ENCODE data around the gene CAMSAP1.

CAMSAP1 gene

DNA sequence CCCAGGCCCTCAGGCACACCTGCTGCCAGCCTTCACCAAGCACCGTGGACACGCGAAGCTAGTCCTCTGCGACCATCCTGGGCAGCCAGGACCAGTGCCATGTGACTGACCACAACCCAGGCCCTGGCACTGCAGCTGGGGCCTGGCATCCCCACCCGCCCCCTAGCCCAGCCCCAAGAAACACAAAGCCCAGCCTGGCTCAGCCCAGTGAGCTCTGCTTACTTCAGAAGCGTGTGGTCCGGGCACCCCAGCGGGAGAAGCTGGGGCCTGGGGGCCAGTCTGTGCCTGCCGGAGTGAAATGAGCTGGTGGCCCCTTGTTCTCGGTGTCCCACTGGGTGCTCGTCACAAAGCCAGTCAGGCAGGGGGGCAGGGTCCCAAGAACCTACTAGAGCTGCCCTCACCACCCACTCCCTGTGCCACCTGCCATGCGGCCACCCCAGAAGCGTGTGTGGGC, 117.5 kb downstream of the CAMSAP1 start:
- DNase-seq (ENCODE audit: low spot score) (no peak), ATAC-seq (ENCODE audit: low read depth) (no peak)
- TF ChIP-seq, protein P1, sequence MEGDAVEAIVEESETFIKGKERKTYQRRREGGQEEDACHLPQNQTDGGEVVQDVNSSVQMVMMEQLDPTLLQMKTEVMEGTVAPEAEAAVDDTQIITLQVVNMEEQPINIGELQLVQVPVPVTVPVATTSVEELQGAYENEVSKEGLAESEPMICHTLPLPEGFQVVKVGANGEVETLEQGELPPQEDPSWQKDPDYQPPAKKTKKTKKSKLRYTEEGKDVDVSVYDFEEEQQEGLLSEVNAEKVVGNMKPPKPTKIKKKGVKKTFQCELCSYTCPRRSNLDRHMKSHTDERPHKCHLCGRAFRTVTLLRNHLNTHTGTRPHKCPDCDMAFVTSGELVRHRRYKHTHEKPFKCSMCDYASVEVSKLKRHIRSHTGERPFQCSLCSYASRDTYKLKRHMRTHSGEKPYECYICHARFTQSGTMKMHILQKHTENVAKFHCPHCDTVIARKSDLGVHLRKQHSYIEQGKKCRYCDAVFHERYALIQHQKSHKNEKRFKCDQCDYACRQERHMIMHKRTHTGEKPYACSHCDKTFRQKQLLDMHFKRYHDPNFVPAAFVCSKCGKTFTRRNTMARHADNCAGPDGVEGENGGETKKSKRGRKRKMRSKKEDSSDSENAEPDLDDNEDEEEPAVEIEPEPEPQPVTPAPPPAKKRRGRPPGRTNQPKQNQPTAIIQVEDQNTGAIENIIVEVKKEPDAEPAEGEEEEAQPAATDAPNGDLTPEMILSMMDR (IDR thresholded peaks at IDR 0.05; ENCODE audit: poor library complexity, severe bottlenecking) = no peak
- Histone ChIP-seq H3K4me3 (ENCODE audit: severe bottlenecking) (no peak overlapping the region), H3K27me3 (ENCODE audit: insufficient read depth, poor library complexity, severe bottlenecking) (peaks cover 17% of the 10 kb centered on the region), H3K36me3 (ENCODE audit: low read depth) (no peaks in the 10 kb centered on the region), H3K9me3 (ENCODE audit: severe bottlenecking) (no peaks in the 10 kb centered on the region), H3K4me1 (ENCODE audit: insufficient read depth, poor library complexity, severe bottlenecking) (no peaks in the 10 kb centered on the region), H3K27ac (ENCODE audit: poor library complexity, severe bottlenecking) (no peak overlapping the region)

DNA sequence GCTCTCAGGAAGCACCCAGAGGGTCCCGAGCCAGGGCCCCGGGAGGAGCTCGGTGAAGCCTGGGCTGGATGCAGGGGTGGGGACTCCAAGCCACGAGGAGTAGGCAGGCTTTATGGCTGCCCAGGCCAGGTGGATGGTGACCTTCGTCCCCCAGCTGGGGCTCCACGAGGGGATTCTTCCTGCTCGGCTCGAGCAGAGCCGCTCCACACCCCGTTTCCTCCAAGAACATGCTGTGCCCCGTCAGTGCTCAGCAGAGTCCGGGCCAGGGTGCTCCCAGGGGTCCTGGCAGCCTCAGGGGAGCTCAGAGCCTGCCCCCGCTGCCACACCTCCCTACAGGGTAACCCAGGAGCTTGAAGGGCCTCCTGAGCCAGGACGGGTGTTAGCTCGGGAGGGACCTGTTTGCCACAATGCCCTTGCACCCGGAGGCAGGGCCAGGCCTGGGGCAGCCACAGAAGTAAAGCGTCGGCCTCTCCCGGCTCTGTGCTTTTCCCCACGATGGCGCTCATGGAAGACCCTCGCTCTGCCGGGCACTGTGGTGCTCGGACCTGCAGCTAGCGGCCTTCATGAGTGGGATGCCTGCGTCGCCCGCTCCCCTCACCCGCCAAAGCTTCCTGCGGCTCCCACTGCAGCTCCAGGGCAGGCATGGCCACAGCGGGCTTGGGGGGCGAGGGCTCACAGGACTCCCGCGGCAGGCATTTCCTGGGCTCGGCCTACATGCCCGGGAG, 118.6 kb downstream of the CAMSAP1 start:
- Histone ChIP-seq H3K27ac (ENCODE audit: poor library complexity, severe bottlenecking) (no peak overlapping the region), H3K4me1 (ENCODE audit: insufficient read depth, poor library complexity, severe bottlenecking) (no peaks in the 10 kb centered on the region), H3K36me3 (ENCODE audit: low read depth) (no peaks in the 10 kb centered on the region), H3K9me3 (ENCODE audit: severe bottlenecking) (no peaks in the 10 kb centered on the region), H3K27me3 (ENCODE audit: insufficient read depth, poor library complexity, severe bottlenecking) (peaks cover 17% of the 10 kb centered on the region), H3K4me3 (ENCODE audit: severe bottlenecking) (no peak overlapping the region)
- ATAC-seq (ENCODE audit: low read depth) (no peak), DNase-seq (ENCODE audit: low spot score) (no peak)
- TF ChIP-seq, protein P1 (IDR thresholded peaks at IDR 0.05; ENCODE audit: poor library complexity, severe bottlenecking) = no peak

DNA sequence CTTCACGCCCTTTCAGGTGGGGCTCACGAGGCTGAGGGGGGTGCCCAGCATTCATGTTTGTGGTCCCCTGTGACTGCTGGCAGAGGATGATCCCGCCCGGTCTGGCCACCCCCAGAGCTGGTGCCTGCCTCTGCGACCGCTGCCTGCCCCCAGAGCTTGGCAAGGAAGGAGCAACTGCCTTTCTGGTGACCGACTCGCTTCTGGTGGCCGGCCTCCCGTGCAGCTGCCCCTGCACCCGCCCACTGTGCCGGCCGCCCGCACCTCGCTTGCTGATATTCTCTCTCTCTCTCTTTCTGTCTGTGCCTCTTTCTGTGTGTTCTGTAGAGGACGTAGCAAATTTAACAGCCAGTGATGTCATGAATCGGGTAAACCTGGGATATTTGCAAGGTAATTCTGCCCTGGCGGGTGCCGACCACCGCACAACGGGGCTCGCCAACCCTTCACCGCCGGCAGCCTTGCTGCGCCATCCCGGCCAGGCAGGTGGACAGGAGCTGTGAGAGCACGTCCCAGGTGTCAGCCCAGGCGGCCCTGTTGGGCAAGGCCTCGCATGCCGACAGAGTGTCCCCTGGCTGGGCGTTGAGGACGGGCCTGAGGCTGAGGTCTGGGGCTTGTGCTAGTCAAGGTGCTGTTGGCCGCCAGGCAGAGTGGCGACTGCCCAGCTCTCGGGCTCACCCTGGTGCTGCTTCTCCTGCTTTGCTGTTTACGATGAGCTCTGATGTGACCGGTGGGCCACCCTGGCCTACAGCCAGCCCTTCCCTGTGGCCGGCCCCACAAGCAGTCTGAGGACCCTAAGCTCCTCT, 119.4 kb downstream of the CAMSAP1 start:
- H3K9me3 ChIP-seq (ENCODE audit: severe bottlenecking) = no peaks in the 10 kb centered on the region
- H3K27ac ChIP-seq (ENCODE audit: poor library complexity, severe bottlenecking) = no peak overlapping the region
- H3K36me3 ChIP-seq (ENCODE audit: low read depth) = no peaks in the 10 kb centered on the region
- TF ChIP-seq, protein P1 (IDR thresholded peaks at IDR 0.05; ENCODE audit: poor library complexity, severe bottlenecking) = no peak
- no peak overlapping the region for H3K4me3 ChIP-seq (ENCODE audit: severe bottlenecking)
- H3K4me1 ChIP-seq (ENCODE audit: insufficient read depth, poor library complexity, severe bottlenecking) = no peaks in the 10 kb centered on the region
- H3K27me3 ChIP-seq (ENCODE audit: insufficient read depth, poor library complexity, severe bottlenecking) = peaks cover 17% of the 10 kb centered on the region
- no peak for DNase-seq (ENCODE audit: low spot score)
- no peak for ATAC-seq (ENCODE audit: low read depth)

DNA sequence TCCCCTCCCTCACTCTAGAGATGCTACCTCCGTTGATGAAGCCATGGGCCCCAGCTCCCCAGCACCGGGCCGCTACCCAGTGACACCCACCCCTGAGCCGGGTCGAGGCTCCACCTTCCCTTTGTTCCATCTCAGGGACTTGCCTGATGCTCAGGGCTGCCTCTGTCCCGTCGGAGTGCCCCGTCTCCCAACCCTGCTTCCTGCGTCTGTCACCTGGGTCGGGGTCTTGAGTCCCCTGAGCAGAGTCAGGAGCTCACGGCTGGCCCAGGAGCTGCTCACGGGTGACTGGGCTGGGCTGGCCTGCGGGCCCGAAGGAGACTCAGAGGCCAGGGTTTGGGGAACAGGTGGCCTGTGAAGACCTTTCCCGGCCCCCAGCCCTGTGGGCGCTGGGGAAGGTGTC, 120.0 kb downstream of the CAMSAP1 start:
- ATAC-seq (ENCODE audit: low read depth) (no peak), DNase-seq (ENCODE audit: low spot score) (no peak)
- peaks cover 23% of the 10 kb centered on the region for H3K27me3 ChIP-seq (ENCODE audit: insufficient read depth, poor library complexity, severe bottlenecking)
- no peaks in the 10 kb centered on the region for H3K9me3 ChIP-seq (ENCODE audit: severe bottlenecking)
- no peaks in the 10 kb centered on the region for H3K4me1 ChIP-seq (ENCODE audit: insufficient read depth, poor library complexity, severe bottlenecking)
- H3K4me3 ChIP-seq (ENCODE audit: severe bottlenecking) = no peak overlapping the region
- H3K27ac ChIP-seq (ENCODE audit: poor library complexity, severe bottlenecking) = no peak overlapping the region
- H3K36me3 ChIP-seq (ENCODE audit: low read depth) = no peaks in the 10 kb centered on the region
- TF ChIP-seq, protein P1 (IDR thresholded peaks at IDR 0.05; ENCODE audit: poor library complexity, severe bottlenecking) = no peak

Measured in RWPE2 (cell line).